GOT3 (cell line): ENCODE data around the gene TLCD1.

Experiments used
- DNase-seq: peaks from one replicate; lab custom pipeline; 2025; ENCODE audit warnings: mixed read lengths; lab: John Stamatoyannopoulos, UW

Gene TLCD1

DNA sequence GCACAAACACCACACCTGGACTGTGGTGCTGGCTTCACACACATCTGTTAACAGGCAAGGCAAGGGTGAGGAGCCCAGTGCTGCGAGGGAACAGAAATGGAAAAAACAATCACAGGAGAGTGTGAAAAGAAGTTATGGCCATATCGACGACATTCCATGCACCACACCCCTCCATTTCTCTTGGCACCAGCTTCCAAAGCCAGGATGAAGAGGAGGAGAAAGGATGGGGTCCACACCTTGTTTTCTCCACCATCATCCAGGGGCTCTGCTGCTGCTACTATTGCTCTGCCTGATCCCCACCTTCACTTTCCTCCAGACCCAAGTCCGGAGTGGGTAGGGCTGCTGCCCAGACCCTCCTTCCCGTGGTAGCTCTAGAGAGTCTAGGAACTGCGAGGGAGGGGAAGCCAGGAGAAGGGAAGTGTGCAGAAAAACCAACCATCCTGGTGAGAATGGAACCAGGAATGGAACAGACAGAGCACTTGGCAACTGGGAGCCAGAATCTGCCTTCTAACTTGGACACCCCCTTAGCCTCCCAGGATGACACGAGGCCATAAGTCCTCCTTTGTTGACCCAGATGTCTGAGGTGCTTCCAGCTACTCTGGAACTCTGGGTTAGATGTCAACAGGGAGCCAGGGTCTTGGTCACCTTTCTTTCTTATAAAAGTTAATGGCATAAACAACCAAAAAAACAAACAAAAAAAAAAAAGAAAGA lies 13.2 kb downstream of the TLCD1 start:
- DNase-seq, result no peak

DNA sequence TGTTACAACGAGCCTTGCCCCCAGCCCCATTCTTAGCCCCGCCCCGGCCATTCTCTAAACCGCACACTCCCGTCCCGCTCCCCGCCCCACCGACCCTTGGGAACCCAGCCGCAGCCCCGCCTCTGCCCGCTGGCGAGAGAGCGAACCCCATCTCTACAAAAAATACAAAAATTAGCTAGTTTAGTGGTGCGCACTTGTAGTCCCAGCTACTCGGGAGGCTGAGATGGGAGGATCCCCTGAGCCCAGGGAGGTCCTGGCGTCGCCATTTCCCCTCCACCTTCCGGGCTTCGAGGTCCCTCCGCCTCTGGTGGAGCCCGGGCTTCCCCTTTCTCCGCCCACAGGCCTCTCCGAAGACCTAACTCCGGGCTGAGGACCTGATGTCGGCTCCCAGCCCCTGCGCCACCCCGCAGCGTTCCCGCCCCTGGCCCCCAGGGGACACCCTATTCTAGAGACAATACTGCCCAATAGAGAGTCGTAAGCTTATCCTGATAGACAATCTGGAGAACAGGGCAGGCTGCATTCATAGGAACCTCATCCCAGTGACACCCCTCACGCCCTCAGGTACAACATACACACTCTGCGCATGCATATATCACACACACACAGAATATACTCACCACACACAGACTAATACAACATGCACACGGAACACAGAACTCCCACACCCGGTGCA lies 13.9 kb downstream of the TLCD1 start:
- DNase-seq, result no peak

DNA sequence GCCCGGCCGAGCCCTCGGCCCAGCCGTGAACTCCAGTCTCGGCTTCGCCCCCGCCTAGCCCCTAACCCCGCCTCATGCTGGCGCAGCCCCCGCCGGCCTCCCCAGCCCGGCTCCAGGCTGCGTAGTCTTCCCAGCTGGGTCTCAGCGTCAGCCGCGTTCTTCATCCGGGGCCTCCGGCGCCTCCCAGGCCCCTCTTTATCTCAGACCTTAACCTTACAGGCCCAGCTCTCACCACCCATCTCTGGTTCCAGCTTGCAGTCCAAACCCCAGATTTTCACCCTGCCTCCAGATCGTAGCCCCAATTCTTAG lies 14.4 kb downstream of the TLCD1 start, which contains the start of gene PROCA1:
Gene PROCA1, minus strand, starts transcription at position 166 of the 309 bp plus-strand sequence. CDS start 228 bp downstream, outside the sequence.
- no peak for DNase-seq

DNA sequence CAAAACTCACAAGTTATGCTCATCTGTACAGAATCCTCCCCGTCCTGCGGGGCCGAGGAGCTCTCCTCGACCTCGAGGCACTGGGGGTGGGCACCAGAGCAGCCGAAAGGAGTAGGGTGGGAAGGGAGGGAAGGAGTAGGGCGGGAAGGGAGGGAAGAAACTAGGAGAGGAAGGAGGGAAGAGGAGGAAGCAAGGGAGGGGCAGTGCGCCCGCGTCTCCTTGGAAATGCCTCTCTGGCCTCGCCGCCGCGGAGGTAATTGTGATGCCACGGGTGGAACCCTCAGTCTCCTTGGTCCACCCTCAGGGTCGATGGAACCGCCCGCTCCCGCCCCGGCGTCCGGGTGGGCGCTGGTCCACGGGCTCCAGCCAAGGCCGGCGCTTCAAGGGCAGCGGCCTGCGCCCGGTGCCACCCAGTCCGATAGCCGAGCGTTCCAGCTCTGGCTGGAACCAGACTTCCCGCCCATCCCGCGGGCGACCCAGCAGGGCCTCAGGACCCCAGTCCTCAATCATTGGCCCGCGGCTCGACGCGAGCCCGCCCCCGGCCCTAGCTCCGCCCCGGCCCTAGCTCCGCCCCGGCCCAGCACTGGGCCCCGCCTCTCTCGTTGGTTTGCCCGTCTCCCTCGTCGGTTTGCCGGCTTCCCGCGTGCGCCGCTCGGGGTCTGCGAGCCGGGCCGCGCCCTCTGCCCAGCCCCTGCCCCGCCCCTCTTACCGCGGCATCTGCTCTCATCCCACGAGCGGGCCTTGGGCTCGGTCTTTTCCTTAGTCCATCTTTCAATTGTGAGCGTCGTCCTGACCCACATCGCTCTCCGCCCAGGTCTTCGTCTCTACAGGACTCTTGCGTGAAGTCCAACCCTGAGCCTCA lies 14.9 kb downstream of the TLCD1 start:
- DNase-seq, result peak; percentile 88

DNA sequence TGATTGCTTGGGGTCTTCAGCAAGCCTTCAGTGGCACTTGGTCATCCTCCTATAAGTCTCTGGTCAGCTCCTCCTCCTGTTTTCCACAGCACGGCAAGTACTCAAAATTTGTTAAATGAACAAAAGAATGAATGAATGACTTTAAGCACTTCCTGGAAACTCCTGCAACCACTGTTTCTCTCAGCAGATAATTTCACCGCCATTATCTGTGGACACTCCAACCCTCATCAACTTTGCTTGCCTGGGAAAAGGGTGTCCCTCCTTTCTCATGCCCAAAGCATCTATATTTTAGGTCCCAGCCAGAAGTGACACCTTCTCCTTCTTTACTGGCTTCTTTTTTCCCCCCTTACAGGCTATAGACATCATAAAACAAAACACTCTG lies 18.7 kb downstream of the TLCD1 start:
- no peak for DNase-seq

DNA sequence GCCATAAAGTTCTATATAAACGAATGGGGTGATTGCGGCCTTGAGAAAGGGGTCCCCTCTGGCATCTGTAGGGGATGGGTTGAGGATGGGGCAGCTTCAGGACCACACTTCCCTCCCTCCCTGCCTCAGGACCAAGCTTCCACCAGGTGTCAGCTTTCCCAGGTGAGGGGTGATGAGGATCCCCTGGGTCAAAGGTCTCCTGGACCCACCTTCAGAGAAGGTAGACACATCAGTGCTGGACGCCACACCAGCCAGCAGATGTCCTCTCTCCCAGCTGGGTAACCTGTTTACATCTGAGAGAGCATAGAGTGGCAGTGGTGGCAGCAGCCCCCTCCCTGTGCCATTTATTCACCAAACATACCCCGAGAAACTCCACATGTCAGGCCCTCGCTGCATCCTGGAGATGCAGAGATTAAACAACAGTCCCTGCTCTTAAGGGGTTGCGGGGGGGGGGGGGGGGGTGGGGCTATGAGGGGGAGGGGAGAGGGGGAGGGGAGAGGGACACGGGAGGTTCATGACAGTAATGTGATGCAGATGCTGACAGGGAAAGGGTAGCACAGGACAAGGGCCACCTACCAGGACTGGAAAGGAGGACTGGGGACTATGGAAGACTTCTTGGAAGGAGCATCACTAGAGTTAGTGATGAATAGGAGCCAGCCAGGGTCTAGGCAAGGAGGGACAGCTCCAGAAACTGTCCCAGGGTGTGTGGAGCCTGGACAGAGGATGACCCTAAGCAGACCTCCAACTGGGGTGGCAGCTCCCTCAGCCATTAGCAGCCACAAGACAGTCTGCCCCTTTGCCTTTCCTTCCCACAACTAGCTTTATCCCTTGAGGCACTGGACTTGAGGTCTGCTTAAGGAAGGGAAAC lies 19.3 kb downstream of the TLCD1 start:
- no peak for DNase-seq

DNA sequence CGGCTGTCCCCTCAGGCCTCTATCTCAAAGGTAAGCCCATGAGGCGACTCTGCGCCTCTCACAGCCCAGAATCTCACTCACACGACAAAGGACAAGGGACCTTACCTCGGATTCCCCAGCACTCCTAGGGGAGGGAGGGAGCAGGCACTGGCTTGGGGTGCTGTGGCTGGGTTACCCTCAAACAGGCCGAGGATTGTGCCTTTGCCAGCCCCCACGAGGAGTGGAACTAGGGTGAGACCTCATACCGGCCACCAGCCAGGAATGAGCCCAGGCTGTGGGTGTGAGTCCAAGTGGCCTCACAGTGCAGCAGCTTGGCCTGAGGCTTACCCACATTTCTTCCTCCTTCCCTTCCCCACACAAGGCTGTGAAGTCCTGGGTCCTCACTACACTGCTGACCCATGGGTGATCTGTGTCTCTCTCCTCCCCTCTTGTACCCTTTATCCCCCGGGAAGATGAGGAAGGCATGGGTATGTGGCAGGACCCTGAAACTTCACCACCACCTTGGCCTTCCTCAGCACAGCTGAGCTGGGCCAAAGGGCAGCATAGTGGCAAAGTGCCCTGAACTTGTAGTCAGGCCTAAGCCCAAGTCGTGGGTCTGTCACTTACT lies 20.2 kb downstream of the TLCD1 start:
- no peak for DNase-seq

DNA sequence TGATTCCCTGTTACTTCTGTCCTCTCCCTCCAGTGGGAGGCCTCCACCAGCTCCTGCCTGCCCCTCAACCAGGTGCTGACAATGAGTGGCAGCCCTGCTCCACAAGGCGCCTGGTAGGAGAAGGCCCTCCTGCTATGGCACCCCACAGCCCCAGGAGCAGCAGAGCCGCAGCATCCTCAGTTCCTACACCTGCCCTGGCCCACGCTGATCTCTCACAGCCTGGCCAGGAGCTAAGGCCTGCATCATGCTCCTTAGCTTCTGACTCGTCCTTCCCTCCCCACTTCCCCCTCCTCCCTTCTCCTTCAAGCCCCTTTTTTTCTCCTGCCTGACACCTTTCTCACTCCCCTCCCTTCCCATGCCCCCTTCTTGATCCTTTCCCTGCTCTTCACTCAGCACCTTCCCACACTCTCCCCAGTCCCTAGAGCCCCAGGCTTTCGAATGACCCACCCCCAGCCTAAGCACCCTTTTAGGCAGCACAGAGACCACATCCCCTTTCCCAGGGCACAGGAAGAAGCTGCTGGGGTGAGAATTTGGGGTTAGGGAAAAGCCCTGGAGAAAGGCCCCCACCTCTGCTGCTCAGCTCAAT lies 20.9 kb downstream of the TLCD1 start:
- DNase-seq, result no peak

DNA sequence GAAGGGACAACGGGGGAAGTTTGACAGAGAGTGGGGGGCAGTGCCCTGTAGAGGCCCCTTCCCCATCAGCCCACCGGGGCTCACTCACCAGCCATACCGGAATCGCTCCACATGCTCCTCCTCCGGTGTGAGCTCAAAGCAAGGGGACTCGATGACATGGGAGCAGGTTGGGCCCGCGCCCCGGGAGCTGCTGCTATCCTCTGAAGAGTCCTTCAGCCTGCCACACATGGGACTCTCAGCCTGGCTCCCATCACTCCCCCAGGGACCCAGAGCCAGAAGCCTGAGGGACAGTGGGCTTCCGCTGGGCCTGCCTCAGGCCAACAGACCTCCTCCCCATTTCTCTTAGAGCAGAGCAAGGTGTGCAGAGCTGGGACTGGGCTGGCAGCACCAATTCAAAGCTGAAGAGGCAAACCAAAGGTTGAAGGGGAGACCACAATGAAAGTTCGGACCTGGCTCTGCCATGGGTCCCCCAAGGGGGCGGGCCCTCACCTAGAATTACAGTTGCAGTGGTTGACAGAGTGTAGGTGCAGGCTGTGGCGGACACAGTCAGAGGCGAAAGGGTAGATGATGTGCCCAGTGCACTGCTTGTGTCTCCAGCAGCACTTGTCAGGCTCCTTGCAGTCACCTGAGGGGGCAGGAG lies 21.7 kb downstream of the TLCD1 start:
- DNase-seq, result no peak

DNA sequence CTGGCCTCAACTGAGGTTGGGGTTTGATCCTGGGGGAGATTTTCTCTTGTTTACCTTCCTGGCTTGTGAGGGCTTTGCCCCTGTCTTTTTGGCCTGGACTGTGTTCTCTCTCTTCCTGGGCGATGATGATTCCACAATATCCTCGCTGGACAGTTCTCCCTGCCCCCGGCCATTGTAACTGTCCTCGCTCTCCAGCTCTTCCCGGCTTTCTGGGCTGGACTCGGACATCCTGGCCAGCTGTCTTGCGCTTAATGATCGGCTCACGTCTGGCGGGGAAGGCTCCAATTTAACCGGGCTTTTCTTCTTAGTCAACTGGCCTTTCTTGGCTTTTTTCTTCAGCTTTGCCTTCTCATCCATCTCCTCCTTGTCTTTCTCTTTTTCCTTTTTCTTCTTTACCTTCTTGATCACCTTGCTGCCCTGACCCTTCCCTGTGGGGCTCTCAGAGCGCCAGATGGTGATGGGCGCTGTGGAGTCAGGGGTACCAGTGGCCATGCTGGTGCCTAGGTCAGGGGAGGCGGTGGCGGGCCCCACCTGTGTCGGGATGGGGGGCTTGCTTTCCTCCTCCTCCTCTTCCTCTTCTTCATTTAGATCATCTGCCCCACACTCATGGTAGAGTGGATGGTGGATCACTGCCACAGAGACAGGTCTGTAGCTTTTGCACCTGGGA lies 22.3 kb downstream of the TLCD1 start:
- DNase-seq, result no peak

DNA sequence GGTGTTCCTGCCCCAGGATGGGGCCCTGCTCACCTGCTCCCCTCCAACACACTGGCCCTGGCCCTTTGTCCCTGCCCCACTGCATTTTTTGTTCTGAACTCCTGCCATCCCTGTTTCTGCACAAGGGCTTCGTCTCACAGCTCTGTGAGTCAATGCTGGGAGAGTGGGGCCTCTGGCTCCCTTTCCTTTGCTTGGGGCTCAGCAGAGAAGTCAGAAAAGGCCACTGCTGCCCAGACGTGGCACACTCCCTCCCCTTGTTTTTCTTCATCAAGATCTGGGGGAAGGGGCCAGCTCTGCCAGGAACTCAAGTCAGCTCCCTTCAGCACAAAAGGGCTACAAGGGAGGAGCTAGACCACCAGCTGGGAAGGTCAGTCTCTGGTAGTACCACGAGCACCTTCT lies 23.3 kb downstream of the TLCD1 start:
- no peak for DNase-seq

DNA sequence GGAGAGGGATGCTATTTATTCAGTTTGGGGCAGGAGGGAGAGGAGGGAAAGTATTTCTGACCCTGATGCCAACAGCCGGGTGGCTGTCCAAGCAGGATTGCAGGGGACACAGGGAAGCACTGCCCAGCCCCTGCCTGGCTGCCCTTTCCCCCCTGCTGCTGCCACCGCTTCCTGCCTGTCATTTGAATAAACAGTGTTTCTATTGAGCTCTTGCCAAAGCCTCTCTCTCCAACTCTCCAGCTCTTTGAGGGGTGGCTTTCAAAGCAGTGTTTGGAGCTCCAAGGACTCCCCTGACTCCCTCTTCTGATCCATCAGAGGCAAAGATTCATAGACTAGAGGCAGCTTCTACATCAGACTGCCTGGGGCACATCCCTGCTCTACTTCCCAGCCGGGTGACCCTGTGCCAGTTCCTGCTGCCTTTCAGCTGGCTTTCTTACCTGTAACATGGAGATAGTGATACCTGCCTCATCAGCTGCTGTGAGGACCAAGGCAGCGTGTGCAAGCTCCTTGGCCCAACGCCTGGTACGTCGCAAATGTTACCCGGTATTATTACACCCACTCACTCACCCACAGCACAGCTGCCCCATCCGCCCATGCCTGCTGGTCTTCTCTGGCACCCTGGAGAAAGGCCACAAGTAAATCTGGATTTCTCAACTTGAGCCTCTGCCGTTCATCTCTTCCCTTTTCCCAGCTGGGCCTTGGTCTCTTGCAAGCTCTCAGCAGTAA lies 23.8 kb downstream of the TLCD1 start:
- no peak for DNase-seq

DNA sequence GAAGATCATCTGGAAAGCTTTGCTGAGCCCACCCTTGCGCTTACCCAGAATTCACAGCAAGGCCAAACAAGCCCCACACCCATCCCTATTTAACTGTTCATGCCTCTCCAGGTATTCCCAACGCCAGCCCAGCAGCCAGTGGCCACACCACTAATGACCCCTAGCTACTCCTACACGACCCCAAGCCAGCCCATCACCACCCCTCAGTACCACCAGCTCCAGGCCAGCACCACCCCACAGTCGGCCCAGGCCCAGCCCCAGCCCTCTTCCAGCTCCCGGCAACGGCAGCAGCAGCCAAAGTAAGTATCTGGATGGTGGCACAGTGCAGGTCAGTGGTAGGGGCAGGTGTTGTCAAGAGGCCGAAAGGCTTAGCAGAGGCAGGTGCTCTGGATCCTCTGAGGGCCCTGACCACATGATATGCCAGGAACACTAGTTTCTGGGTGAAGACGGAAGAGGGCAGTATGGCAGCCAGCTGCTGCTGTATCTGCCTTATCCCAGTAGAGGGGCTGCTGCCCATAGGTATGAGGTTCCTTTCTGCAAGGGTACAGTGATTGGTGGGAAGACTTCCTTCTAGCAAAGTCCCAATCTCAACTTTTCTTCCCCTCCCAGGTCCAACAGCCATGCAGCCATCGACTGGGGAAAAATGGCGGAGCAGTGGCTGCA lies 25.1 kb downstream of the TLCD1 start:
- DNase-seq, result no peak

DNA sequence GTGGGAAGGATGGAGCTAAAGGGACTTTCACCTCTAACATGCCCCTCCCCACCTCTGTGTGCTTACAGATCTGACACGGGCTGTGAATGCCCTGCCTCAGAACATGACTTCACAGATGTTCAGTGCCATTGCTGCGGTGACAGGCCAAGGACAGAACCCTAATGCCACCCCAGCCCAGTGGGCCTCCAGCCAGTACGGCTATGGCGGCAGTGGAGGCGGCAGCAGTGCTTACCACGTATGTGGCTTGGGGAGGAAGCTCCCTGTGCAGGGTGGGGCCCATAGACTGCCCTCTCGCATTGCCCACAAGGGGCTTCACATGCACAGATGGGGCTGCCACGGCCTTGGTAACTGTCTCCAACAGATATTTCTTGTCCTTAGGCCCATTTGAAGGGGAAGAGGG lies 25.8 kb downstream of the TLCD1 start:
- DNase-seq, result no peak

DNA sequence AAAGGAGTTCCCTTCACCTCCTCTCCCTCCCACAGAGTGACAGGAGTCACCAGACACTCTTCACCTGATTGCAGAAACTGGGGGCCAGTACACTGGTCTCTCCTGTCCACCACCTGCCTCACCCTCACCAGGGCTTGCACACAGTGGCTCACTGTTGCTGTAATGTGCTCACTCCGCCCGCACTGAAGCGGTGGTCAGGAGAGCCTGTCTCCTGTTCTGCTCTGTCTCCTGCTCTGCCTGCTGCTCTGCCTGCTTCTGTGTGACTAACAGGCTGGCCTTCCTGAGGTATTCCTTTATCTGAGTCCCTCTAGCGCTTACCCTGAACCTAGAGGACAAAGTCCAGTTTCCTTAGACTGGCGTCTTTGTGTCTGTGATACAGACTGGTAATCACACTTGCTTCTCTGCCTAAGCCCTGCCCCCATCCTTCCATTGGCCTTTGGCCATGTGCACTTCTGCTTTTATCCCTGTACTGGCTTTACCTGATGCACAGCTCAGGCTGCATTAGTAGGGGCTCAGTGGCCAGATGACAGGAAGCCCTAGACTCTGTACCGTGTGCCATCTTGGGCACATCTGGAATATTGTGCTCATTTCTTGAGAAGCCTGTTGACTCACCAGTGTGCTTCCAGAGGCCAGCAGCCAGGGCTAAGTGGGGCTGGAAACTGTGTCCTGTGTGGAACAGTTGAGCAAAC lies 27.6 kb downstream of the TLCD1 start:
- DNase-seq, result no peak

DNA sequence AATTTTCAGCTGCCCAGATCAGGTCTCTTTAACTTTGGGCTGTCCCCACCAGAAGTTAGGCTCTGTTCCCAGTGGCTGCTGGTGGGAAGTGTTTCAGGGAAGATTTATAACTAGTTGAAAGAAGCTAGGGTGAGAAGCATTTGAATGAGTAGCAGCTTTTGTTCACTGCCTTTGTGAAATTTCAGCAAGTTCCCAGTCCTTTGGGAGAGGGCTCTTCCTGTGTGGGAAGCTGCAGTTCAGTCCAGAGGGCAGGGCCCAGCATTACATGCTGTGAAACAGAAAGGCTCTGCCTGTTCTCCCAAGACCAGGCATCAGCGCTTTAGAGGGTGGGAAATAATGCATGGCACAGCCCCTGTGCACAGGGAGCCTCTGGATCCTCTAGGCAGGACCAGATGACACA lies 32.2 kb downstream of the TLCD1 start:
- DNase-seq, result no peak

DNA sequence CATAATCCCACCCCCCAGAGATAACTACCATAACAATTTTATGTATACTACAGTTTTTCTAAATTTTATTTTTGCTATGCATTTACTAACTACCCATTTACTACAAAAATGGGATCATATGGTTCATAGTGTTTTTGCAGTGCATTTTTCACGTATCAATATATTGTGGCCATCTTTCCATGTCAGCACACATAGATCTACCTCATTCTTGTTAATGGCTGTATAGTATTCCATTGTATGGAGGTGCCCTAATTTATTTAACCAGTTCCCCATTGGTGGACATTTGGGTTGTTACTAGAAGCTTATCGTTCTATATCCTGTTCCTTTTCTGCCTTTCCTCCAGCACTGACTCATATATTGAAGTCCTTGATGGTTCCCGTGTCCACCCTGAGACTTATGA lies 37.0 kb downstream of the TLCD1 start:
- no peak for DNase-seq

DNA sequence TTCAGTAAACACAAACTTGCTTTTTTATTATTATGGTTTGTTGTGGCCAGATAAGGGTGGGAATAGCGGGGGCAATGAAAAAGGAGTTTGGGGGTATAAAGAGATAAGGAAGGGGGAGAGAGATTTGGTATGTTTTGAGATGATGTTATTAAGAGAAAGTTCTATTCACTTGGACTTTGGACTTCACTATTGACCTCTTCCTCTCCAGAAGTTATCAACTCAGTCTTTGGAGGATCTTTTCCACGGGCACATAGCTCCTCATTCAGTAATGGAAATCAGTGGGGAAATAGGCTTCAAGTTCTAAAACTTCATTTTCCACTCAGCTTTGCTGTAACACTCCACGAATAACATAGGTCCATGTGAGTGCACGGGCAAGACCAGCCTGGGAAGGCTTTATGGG lies 37.6 kb downstream of the TLCD1 start:
- DNase-seq, result no peak
